ENCODE measurements around the gene NTF3.

DNA sequence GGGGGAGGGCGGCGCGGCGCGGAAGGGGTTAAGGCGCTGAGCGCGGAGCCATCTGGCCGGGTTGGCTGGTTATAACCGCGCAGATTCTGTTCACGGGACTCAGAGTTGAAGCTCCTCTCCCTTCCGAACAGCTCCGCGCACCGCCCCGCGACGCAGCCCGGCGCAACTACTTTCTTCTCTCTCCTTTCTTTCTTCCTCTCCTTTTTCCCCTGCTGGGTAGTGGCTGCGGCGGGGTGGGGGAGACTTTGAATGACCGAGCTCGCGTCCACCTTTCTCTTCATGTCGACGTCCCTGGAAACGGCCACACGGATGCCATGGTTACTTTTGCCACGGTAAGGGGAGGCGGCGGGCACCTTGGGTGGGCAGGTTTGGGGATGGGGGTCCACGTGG is at the start of gene NTF3:
- TF ChIP-seq, protein P1, sequence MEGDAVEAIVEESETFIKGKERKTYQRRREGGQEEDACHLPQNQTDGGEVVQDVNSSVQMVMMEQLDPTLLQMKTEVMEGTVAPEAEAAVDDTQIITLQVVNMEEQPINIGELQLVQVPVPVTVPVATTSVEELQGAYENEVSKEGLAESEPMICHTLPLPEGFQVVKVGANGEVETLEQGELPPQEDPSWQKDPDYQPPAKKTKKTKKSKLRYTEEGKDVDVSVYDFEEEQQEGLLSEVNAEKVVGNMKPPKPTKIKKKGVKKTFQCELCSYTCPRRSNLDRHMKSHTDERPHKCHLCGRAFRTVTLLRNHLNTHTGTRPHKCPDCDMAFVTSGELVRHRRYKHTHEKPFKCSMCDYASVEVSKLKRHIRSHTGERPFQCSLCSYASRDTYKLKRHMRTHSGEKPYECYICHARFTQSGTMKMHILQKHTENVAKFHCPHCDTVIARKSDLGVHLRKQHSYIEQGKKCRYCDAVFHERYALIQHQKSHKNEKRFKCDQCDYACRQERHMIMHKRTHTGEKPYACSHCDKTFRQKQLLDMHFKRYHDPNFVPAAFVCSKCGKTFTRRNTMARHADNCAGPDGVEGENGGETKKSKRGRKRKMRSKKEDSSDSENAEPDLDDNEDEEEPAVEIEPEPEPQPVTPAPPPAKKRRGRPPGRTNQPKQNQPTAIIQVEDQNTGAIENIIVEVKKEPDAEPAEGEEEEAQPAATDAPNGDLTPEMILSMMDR (IDR thresholded peaks at IDR 0.05): no peak
- no peak for TF ChIP-seq ZFX (IDR thresholded peaks at IDR 0.05; ENCODE audit: borderline replicate concordance)

Measured in 22Rv1 (cell line).